K562 (cell line): ENCODE measurements around the gene ABHD16A. TPM values are rescaled to one million over a fixed set of nuclear protein-coding genes. Genes with fewer than 3 reads are reported as not detected.

Experiments used
- BRCA1 ChIP-seq, 2 experiments: fragments of 450-650 bp in 1 of 2; sonication (generic) in 1 of 2; formaldehyde crosslinking in 1 of 2; IDR thresholded peaks; 2 replicates each; pipeline versions ENCODE4 v1.5.0 to v1.6.1; 2017 to 2020; ENCODE audit warnings: mild to moderate bottlenecking in 1 of 2, missing genetic modification reagents in 1 of 2
- CHCHD3 ChIP-seq: fragments of 250-450 bp; sonication (Bioruptor Pico); IDR thresholded peaks from 2 replicates; pipeline ENCODE4 v2.1.2; 2022; ENCODE audit warnings: mild to moderate bottlenecking
- CREB1 ChIP-seq, 2 experiments: sonication (generic) in 1 of 2; formaldehyde crosslinking in 1 of 2; IDR thresholded peaks; 2 replicates each; pipeline versions ENCODE4 v1.6.1 to v1.8.0; 2012 to 2022; ENCODE audit warnings: inconsistent platforms in 1 of 2, mild to moderate bottlenecking in 1 of 2, missing genetic modification reagents in 1 of 2, moderate library complexity in 1 of 2
- E2F3 ChIP-seq: fragments of 250-450 bp; sonication (Bioruptor Pico); IDR thresholded peaks from 2 replicates; pipeline ENCODE4 v1.4.0; 2020; ENCODE audit warnings: mild to moderate bottlenecking
- HEY1 ChIP-seq: fragments of 250-450 bp; sonication (Bioruptor Pico); IDR thresholded peaks from 2 replicates; pipeline ENCODE4 v1.5.0; 2020; ENCODE audit warnings: mild to moderate bottlenecking, moderate library complexity, borderline replicate concordance
- NCOA4 ChIP-seq: fragments of 450-650 bp; IDR thresholded peaks from 2 replicates; pipeline ENCODE4 v1.6.1; 2018; ENCODE audit warnings: mild to moderate bottlenecking; ENCODE audit not compliant: partially characterized antibody
- OTX1 ChIP-seq: fragments of 450-650 bp; formaldehyde crosslinking; IDR thresholded peaks from 2 replicates; pipeline ENCODE4 v1.4.0; 2022; ENCODE audit warnings: mild to moderate bottlenecking
- PML ChIP-seq: IDR thresholded peaks from 2 replicates; pipeline ENCODE4 v1.6.1; 2012; ENCODE audit warnings: low read length, inconsistent platforms
- POLR2A ChIP-seq: fragments of 450-650 bp; conservative IDR thresholded peaks from 2 replicates; pipeline ENCODE4 v1.6.1; 2016
- PPARD ChIP-seq: fragments of 250-450 bp; sonication (Bioruptor Pico); IDR thresholded peaks from 2 replicates; pipeline ENCODE4 v1.8.0; 2022; ENCODE audit warnings: inconsistent platforms, mild to moderate bottlenecking, moderate library complexity
- RBM34 ChIP-seq: fragments of 200-400 bp; formaldehyde crosslinking; IDR thresholded peaks from 2 replicates; pipeline ENCODE4 v1.6.1; 2018; ENCODE audit warnings: low read length, borderline replicate concordance; ENCODE audit not compliant: insufficient read depth
- RCOR1 ChIP-seq, 2 experiments: IDR thresholded peaks; 2 replicates each; pipeline ENCODE4 v1.6.1; 2012; ENCODE audit warnings: low read depth in 2 of 2, low read length in 2 of 2, borderline replicate concordance in 1 of 2, improper control_type of control experiment in 1 of 2
- SLC30A9 ChIP-seq: fragments of 250-450 bp; sonication (Bioruptor Pico); IDR thresholded peaks from 2 replicates; pipeline ENCODE4 v1.8.0; 2022; ENCODE audit warnings: mild to moderate bottlenecking, moderate library complexity
- SMAD1 ChIP-seq: fragments of 150-350 bp; IDR thresholded peaks from 2 replicates; pipeline ENCODE4 v1.6.1; 2014; ENCODE audit warnings: low read length, low read depth; ENCODE audit not compliant: partially characterized antibody
- polyA plus RNA-seq, 8 experiments: library from polyadenylated mRNA; depleted of rRNA in 4 of 8; stranded (reverse) in 5 of 8; unstranded in 3 of 8; fragments of >200 nt; fragmentation: Nextera tagmentation in 2 of 8; fragmentation: Illumina TruSeq in 1 of 8; extraction: Ambion mirVana in 2 of 8; extraction: Trizol in 1 of 8; gene quantifications; 2 replicates each; pipeline versions ENCODE4 v1.2.1 to v1.2.3, GENCODE V29; 2011 to 2014; ENCODE audit warnings: inconsistent platforms in 1 of 8, missing spikeins in 1 of 8
- total RNA-seq, 7 experiments: library from RNA; depleted of rRNA in 6 of 7; stranded (reverse); fragments of >200 nt in 6 of 7; fragmentation: Illumina TruSeq in 2 of 7; extraction: Trizol in 2 of 7; gene quantifications; 2 replicates each; pipeline versions ENCODE4 v1.2.1 to v1.2.3, GENCODE V29; 2011 to 2021; ENCODE audit warnings: low replicate concordance in 1 of 7
- TF ChIP-seq, protein P1 (sequence below): fragments of 450-650 bp; formaldehyde crosslinking; conservative IDR thresholded peaks from 2 replicates; pipeline ENCODE4 v1.4.0; 2022; ENCODE audit warnings: mild to moderate bottlenecking, missing genetic modification characterization
- TF ChIP-seq, protein P2 (sequence below): fragments of 250-450 bp; sonication (Bioruptor Pico); IDR thresholded peaks from 2 replicates; pipeline ENCODE4 v1.8.0; 2022; ENCODE audit warnings: moderate library complexity, mild to moderate bottlenecking, inconsistent platforms
- TF ChIP-seq, protein P3 (sequence below), 2 experiments: fragments of 150-350 bp in 1 of 2; IDR thresholded peaks; 2 replicates each; pipeline ENCODE4 v1.6.1; 2012 to 2016; ENCODE audit warnings: low read depth in 2 of 2, low read length in 2 of 2, mild to moderate bottlenecking in 1 of 2, moderate library complexity in 1 of 2
- TF ChIP-seq, protein P4 (sequence below): fragments of 450-650 bp; formaldehyde crosslinking; IDR thresholded peaks from 2 replicates; pipeline ENCODE4 v1.4.0; 2022; ENCODE audit warnings: missing genetic modification characterization
- TF ChIP-seq, protein P5 (sequence below): fragments of 450-650 bp; IDR thresholded peaks from 2 replicates; pipeline ENCODE4 v1.6.1; 2016; ENCODE audit warnings: borderline replicate concordance

The ABHD16A gene
- total and polyA plus RNA-seq, 9 of the 15 experiments (the other 6 are each of a cell fraction or from before 2014, with no cell fraction given), result 25.8 to 120 (median 81.6) TPM

DNA sequence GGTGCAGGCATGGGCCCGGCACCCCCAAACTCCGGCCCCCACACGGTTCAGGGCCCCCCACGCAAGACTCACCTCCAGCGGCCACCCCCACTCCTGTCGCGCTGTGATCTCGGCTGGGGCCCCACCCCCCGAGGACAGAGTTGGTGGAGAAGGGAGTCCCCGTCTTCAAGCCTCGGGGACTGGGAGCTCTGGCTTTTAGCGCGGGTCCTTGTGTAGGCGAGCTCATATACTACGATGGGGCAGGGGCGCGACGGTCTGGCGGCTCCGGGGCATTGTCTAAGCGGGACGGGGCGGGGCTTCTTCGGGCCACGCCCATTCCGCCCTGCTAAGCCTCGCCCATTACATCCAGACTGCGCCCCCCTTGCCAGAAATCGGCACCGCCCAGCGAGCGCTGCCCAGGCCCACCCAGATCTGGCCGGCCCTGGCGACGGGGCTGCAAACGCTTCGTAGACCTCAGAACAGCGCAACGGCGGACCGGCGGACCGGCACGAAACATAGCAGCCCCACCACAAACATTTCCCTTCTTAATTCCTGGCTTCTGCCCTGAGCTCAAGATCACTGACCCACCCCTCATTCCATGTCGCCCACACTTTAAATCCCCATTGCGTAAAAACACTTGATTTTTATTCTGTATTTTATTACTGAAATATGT, 27.0 kb upstream of the ABHD16A start (continued):
- TF ChIP-seq, protein P1, sequence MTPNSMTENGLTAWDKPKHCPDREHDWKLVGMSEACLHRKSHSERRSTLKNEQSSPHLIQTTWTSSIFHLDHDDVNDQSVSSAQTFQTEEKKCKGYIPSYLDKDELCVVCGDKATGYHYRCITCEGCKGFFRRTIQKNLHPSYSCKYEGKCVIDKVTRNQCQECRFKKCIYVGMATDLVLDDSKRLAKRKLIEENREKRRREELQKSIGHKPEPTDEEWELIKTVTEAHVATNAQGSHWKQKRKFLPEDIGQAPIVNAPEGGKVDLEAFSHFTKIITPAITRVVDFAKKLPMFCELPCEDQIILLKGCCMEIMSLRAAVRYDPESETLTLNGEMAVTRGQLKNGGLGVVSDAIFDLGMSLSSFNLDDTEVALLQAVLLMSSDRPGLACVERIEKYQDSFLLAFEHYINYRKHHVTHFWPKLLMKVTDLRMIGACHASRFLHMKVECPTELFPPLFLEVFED (CRISPR knock-in tag), result peak; percentile 99
- TF ChIP-seq, protein P2, sequence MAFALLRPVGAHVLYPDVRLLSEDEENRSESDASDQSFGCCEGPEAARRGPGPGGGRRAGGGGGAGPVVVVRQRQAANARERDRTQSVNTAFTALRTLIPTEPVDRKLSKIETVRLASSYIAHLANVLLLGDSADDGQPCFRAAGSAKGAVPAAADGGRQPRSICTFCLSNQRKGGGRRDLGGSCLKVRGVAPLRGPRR (CRISPR knock-in tag), result 0 out of 2 replicates have a peak, but pooled peaks have one; percentile 64
- TF ChIP-seq, protein P3, sequence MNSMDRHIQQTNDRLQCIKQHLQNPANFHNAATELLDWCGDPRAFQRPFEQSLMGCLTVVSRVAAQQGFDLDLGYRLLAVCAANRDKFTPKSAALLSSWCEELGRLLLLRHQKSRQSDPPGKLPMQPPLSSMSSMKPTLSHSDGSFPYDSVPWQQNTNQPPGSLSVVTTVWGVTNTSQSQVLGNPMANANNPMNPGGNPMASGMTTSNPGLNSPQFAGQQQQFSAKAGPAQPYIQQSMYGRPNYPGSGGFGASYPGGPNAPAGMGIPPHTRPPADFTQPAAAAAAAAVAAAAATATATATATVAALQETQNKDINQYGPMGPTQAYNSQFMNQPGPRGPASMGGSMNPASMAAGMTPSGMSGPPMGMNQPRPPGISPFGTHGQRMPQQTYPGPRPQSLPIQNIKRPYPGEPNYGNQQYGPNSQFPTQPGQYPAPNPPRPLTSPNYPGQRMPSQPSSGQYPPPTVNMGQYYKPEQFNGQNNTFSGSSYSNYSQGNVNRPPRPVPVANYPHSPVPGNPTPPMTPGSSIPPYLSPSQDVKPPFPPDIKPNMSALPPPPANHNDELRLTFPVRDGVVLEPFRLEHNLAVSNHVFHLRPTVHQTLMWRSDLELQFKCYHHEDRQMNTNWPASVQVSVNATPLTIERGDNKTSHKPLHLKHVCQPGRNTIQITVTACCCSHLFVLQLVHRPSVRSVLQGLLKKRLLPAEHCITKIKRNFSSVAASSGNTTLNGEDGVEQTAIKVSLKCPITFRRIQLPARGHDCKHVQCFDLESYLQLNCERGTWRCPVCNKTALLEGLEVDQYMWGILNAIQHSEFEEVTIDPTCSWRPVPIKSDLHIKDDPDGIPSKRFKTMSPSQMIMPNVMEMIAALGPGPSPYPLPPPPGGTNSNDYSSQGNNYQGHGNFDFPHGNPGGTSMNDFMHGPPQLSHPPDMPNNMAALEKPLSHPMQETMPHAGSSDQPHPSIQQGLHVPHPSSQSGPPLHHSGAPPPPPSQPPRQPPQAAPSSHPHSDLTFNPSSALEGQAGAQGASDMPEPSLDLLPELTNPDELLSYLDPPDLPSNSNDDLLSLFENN (IDR thresholded peaks at IDR 0.05; ENCODE audit: low read depth in 2 of 2, low read length in 2 of 2), result peak in 1 of 2 experiments; percentile 74; a peak in 2 of 4 replicates
- peak; percentile 91 for TF ChIP-seq E2F3 (CRISPR knock-in tag)
- TF ChIP-seq RBM34, result no peak
- TF ChIP-seq, protein P4, sequence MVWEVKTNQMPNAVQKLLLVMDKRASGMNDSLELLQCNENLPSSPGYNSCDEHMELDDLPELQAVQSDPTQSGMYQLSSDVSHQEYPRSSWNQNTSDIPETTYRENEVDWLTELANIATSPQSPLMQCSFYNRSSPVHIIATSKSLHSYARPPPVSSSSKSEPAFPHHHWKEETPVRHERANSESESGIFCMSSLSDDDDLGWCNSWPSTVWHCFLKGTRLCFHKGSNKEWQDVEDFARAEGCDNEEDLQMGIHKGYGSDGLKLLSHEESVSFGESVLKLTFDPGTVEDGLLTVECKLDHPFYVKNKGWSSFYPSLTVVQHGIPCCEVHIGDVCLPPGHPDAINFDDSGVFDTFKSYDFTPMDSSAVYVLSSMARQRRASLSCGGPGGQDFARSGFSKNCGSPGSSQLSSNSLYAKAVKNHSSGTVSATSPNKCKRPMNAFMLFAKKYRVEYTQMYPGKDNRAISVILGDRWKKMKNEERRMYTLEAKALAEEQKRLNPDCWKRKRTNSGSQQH (CRISPR knock-in tag), result peak; percentile 99
- TF ChIP-seq CREB1 (IDR thresholded peaks at IDR 0.05), result peak; percentile 47
- TF ChIP-seq CREB1 (CRISPR knock-in tag; IDR thresholded peaks at IDR 0.05), result no peak
- peak; percentile 86 for TF ChIP-seq PML
- peak; percentile 61; the same call in 1 of the 2 replicates for TF ChIP-seq PPARD
- 0 out of 2 replicates have a peak, but pooled peaks have one; percentile 74 for TF ChIP-seq SLC30A9 (CRISPR knock-in tag)
- peak in 1 of 2 experiments; percentile 61; a peak in 1 of 4 replicates for TF ChIP-seq RCOR1 (IDR thresholded peaks at IDR 0.05; ENCODE audit: borderline replicate concordance in 1 of 2, low read depth in 2 of 2, low read length in 2 of 2)
- peak; percentile 17 for TF ChIP-seq NCOA4
- TF ChIP-seq POLR2A, result peak; percentile 99
- TF ChIP-seq, protein P5, sequence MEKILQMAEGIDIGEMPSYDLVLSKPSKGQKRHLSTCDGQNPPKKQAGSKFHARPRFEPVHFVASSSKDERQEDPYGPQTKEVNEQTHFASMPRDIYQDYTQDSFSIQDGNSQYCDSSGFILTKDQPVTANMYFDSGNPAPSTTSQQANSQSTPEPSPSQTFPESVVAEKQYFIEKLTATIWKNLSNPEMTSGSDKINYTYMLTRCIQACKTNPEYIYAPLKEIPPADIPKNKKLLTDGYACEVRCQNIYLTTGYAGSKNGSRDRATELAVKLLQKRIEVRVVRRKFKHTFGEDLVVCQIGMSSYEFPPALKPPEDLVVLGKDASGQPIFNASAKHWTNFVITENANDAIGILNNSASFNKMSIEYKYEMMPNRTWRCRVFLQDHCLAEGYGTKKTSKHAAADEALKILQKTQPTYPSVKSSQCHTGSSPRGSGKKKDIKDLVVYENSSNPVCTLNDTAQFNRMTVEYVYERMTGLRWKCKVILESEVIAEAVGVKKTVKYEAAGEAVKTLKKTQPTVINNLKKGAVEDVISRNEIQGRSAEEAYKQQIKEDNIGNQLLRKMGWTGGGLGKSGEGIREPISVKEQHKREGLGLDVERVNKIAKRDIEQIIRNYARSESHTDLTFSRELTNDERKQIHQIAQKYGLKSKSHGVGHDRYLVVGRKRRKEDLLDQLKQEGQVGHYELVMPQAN, result no peak; the same call in 1 of the 2 replicates
- peak; percentile 97 for TF ChIP-seq HEY1 (CRISPR knock-in tag)
- no peak for TF ChIP-seq BRCA1 (IDR thresholded peaks at IDR 0.05)
- no peak for TF ChIP-seq BRCA1 (CRISPR knock-in tag; IDR thresholded peaks at IDR 0.05)
- peak; percentile 3 for TF ChIP-seq SMAD1
- peak; percentile 99 for TF ChIP-seq OTX1 (CRISPR knock-in tag)
- peak; percentile 91 for TF ChIP-seq CHCHD3 (CRISPR knock-in tag)
